Cardiac muscle cell (in vitro differentiated cells and primary cell): ENCODE results near the gene TREM2. TPM values are rescaled to one million over a fixed set of nuclear protein-coding genes. Genes with fewer than 3 reads are reported as not detected.

Experiments used
- DNase-seq, 2 donors: peaks; one replicate each; pipeline versions ENCODE4 v3.0.0 to v3.0.0-alpha.2; 2010 to 2017; ENCODE audit warnings: low read depth in 1 of 2, low spot score in 1 of 2
- H3K27ac ChIP-seq: fragments of 200-600 bp; sonication (generic); 2 replicates; pipeline ENCODE4 v1.5.1; 2016
- H3K27me3 ChIP-seq: fragments of 200-600 bp; sonication (generic); 2 replicates; pipeline ENCODE4 v1.6.0; 2016; ENCODE audit warnings: control low read depth
- H3K36me3 ChIP-seq: fragments of 200-600 bp; sonication (generic); 2 replicates; pipeline ENCODE4 v1.5.1; 2016; ENCODE audit warnings: control low read depth
- H3K4me1 ChIP-seq: fragments of 200-600 bp; sonication (generic); 2 replicates; pipeline ENCODE4 v1.8.1; 2017; ENCODE audit warnings: low read depth, mild to moderate bottlenecking, mixed run types
- H3K4me3 ChIP-seq: fragments of 200-600 bp; sonication (generic); 2 replicates; pipeline ENCODE4 v1.5.1; 2016; ENCODE audit warnings: mild to moderate bottlenecking
- H3K9me3 ChIP-seq: fragments of 200-600 bp; sonication (generic); 2 replicates; pipeline ENCODE4 v1.5.1; 2017; ENCODE audit warnings: low read depth, mild to moderate bottlenecking, control low read depth
- polyA plus RNA-seq: library from polyadenylated mRNA; unstranded; fragments of >200 nt; fragmentation: Nextera tagmentation; extraction: Ambion mirVana; gene quantifications from 2 replicates; pipeline ENCODE4 v1.2.1, GENCODE V29; 2016
- total RNA-seq: library from RNA; depleted of rRNA; stranded (reverse); fragments of >200 nt; gene quantifications from 2 replicates; pipeline ENCODE4 v1.2.3, GENCODE V29; 2016
- TF ChIP-seq, protein P1 (sequence below): IDR thresholded peaks from 2 replicates; pipeline ENCODE4 v1.5.1; 2012; ENCODE audit warnings: low read depth, mild to moderate bottlenecking, low read length

TREM2 gene
- total and polyA plus RNA-seq, 2 experiments from 2014 or later, result not detected

DNA sequence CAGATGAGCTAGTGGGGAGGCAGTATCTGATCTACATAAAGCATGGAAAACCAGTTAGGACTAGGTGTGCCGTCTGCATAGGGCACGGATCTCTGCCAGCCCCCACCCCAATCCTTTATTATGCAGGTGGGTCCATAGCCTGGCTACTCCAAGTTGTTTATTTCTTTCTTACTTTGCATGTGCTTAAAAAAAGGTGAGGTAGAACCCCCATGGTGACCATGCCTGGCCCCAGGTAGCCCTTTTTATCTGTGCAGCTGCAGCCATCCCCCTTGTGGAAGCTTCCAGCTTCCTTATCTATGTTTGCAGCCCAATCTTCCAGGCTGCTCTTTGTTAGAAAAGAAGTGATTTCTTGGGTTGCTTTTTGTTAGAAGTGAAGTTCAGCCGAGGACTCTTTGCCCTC is 9.0 kb upstream of the TREM2 start:
- Histone ChIP-seq H3K4me1 (no peaks in the 10 kb centered on the region), H3K27ac (no peak overlapping the region)
- DNase-seq, result no peak

DNA sequence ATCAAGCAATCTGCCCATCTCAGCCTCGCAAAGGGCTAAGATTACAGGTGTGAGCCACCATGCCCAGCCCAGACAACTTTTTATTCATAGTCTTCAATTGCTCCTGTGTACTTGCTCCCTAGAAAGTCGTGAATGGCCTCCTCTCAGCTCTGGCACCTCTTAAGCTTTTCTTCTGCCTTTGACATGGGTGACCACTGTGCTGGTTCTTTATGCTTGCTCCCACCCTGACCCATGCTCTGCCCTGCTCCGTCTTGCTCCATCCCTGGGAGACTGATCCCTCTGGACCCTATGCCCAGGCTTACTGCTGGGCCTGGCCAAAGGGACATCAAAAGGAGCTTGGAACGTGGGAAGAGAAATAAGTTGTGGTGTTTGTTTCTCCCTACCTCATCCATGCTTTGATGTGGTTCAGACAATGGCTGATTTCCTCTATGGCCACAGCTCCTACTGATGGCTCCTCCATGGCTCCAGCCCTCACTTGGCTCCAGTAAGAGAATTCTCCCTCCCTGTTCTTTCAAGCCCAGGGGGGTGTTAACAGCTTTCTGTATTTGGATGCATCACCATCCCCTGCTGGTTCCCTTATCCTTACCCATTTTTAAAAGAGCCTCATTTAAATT is 7.7 kb upstream of the TREM2 start:
- no peaks in the 10 kb centered on the region for H3K27me3 ChIP-seq
- TF ChIP-seq, protein P1, sequence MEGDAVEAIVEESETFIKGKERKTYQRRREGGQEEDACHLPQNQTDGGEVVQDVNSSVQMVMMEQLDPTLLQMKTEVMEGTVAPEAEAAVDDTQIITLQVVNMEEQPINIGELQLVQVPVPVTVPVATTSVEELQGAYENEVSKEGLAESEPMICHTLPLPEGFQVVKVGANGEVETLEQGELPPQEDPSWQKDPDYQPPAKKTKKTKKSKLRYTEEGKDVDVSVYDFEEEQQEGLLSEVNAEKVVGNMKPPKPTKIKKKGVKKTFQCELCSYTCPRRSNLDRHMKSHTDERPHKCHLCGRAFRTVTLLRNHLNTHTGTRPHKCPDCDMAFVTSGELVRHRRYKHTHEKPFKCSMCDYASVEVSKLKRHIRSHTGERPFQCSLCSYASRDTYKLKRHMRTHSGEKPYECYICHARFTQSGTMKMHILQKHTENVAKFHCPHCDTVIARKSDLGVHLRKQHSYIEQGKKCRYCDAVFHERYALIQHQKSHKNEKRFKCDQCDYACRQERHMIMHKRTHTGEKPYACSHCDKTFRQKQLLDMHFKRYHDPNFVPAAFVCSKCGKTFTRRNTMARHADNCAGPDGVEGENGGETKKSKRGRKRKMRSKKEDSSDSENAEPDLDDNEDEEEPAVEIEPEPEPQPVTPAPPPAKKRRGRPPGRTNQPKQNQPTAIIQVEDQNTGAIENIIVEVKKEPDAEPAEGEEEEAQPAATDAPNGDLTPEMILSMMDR, result no peak
- no peaks in the 10 kb centered on the region for H3K4me1 ChIP-seq
- no peaks in the 10 kb centered on the region for H3K36me3 ChIP-seq
- H3K27ac ChIP-seq, result no peak overlapping the region
- no peak for DNase-seq
- H3K9me3 ChIP-seq, result no peaks in the 10 kb centered on the region
- no peak overlapping the region for H3K4me3 ChIP-seq

More for the DNA sequence above, 9.0 kb upstream of the TREM2 start:
- Histone ChIP-seq H3K27me3 (no peaks in the 10 kb centered on the region), H3K9me3 (no peaks in the 10 kb centered on the region), H3K4me3 (no peak overlapping the region), H3K36me3 (no peaks in the 10 kb centered on the region)
- TF ChIP-seq, protein P1, result no peak

DNA sequence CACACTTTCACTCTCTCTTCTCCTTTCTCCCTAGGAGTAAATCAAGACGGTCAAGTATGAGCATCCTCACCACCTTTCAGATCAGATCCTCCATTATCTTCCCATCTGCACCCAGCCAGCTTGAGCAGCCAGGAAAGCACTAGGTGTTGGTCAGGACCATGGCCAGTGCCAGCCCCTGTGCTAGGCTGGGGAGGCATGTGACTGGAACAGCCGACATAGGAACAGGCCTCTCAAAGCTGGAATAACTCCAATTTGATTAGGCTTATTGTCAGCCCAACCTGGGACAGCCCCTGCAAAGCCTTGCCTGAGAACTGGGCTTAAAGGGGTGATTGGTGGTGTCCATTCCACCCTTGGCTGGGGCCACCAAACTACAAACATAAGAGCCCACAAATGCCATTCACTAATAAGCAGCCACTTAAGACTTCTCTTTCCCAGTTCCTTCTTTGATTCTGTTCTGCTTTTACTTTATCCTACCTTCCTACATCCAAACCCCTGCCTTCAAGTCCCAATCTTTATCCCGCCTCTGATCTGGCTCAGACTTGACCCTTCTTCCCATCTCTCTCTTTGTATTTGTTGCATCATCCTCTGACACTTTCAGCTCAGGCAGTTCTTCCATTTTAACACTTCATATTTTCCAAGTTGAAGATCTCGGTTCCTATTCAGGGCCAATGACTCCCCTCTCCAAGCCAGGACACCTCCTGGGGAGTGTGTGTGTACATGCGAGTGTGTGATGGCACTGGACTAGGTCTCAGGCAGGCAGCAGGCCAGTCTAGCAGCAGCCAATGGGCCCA is 4.5 kb upstream of the TREM2 start:
- Histone ChIP-seq H3K27ac (no peak overlapping the region), H3K9me3 (no peaks in the 10 kb centered on the region), H3K4me1 (no peaks in the 10 kb centered on the region), H3K36me3 (no peaks in the 10 kb centered on the region), H3K4me3 (no peak overlapping the region), H3K27me3 (no peaks in the 10 kb centered on the region)
- DNase-seq, result peak; percentile 24 to 79
- TF ChIP-seq, protein P1, result no peak

DNA sequence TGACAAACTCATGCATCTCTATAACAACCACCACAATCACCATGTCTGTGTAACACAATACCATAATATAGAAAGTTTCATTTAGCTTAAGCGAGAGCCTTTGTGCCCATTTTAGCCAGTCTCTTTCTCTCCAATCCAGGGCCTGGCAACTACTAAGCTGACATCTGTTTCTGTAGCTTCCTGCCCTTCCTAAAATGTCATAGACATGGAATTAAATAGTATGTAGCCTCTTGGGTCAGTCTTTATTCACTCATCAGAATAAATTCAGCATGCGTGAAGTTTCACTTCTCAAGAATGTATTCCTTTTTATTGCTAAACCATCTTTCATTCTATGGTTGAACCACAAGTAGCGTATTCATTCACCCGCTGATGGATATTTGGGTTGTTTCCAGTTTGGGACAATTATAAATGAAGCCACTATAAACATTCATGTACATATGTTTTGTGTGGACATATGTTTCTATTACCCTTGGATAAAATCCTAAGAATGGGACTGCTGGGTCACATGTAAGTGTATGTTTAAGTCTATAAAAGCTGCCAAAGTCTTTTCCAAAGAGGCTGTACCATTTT is 1.7 kb upstream of the TREM2 start:
- H3K27me3 ChIP-seq, result no peaks in the 10 kb centered on the region
- TF ChIP-seq, protein P1, result no peak
- no peaks in the 10 kb centered on the region for H3K36me3 ChIP-seq
- no peak overlapping the region for H3K4me3 ChIP-seq
- no peaks in the 10 kb centered on the region for H3K4me1 ChIP-seq
- DNase-seq, result no peak
- H3K9me3 ChIP-seq, result no peaks in the 10 kb centered on the region
- no peak overlapping the region for H3K27ac ChIP-seq

DNA sequence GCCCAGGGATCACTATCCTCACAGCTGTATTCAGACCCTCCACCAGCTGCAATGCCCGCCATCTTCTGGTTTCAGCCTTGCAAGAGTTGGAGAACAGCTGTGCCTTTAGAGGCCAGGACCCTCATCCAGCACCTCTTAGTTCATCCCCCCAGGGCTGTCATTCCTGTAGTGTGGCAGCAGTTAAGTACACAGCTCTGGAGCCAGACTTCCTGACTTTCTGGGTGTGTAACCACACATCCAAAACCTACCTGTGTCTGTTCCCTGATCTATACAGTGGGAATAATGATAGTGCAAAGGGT is 452 bp upstream of the TREM2 start:
- DNase-seq, result no peak
- H3K27me3 ChIP-seq, result no peaks in the 10 kb centered on the region
- no peaks in the 10 kb centered on the region for H3K4me1 ChIP-seq
- no peak overlapping the region for H3K4me3 ChIP-seq
- H3K27ac ChIP-seq, result no peak overlapping the region
- H3K36me3 ChIP-seq, result no peaks in the 10 kb centered on the region
- TF ChIP-seq, protein P1, result no peak
- no peaks in the 10 kb centered on the region for H3K9me3 ChIP-seq
